OCI-M1 (cell line): Measurements from ENCODE around the gene P3H1.

Source experiments
- DNase-seq: peaks from one replicate; lab custom pipeline; 2025; lab: John Stamatoyannopoulos, UW

The P3H1 gene

GRCh38 chr1:42743317-42744147 is 23.3 kb downstream of the P3H1 start:
- no peak for DNase-seq

GRCh38 chr1:42742617-42743316 is 24.1 kb downstream of the P3H1 start:
- DNase-seq, result no peak

- no peak for DNase-seq
Measured at GRCh38 chr1:42742141-42742540, 24.7 kb downstream of the P3H1 start.

GRCh38 chr1:42741706-42742105 is 25.1 kb downstream of the P3H1 start:
- no peak for DNase-seq

- no peak for DNase-seq
Measured at GRCh38 chr1:42740851-42741580, 25.8 kb downstream of the P3H1 start.

GRCh38 chr1:42739753-42740700 is 26.8 kb downstream of the P3H1 start, which contains the start of gene CLDN19:
CLDN19 (minus strand) TSS chr1:42740236; CDS start chr1:42740063, 173 bp downstream.
- DNase-seq, result no peak

GRCh38 chr1:42738678-42739226 is 28.1 kb downstream of the P3H1 start:
- no peak for DNase-seq

- no peak for DNase-seq
Measured at GRCh38 chr1:42737986-42738677, 28.7 kb downstream of the P3H1 start.

- DNase-seq, result peak; percentile 63
Measured at GRCh38 chr1:42737257-42737656, 29.6 kb downstream of the P3H1 start.

GRCh38 chr1:42736571-42737200 is 30.1 kb downstream of the P3H1 start:
- DNase-seq, result no peak

GRCh38 chr1:42736152-42736551 is 30.7 kb downstream of the P3H1 start:
- DNase-seq, result peak; percentile 42

GRCh38 chr1:42735477-42736105 is 31.2 kb downstream of the P3H1 start:
- no peak for DNase-seq

GRCh38 chr1:42735056-42735455 is 31.8 kb downstream of the P3H1 start:
- DNase-seq, result no peak

- no peak for DNase-seq
Measured at GRCh38 chr1:42734201-42735035, 32.4 kb downstream of the P3H1 start.

GRCh38 chr1:42733415-42734200 is 33.2 kb downstream of the P3H1 start:
- no peak for DNase-seq

GRCh38 chr1:42732126-42732680 is 34.6 kb downstream of the P3H1 start:
- DNase-seq, result no peak

- DNase-seq, result no peak
Measured at GRCh38 chr1:42731585-42731984, 35.2 kb downstream of the P3H1 start.
